HG02981 (cell line): ENCODE results near the gene TFR2.
"Not testable (repeated sequence)": the region's sequence is repeated elsewhere in the genome, so short reads cannot be mapped to it uniquely, and the experiment has no call there.

Experiments used
- ATAC-seq: cut with Tn5 transposase; IDR thresholded peaks from one replicate; pipeline ENCODE4 v1.9.1; 2021; ENCODE audit warnings: mild to moderate bottlenecking, moderate library complexity; ENCODE audit not compliant: unreplicated experiment

The TFR2 gene

DNA sequence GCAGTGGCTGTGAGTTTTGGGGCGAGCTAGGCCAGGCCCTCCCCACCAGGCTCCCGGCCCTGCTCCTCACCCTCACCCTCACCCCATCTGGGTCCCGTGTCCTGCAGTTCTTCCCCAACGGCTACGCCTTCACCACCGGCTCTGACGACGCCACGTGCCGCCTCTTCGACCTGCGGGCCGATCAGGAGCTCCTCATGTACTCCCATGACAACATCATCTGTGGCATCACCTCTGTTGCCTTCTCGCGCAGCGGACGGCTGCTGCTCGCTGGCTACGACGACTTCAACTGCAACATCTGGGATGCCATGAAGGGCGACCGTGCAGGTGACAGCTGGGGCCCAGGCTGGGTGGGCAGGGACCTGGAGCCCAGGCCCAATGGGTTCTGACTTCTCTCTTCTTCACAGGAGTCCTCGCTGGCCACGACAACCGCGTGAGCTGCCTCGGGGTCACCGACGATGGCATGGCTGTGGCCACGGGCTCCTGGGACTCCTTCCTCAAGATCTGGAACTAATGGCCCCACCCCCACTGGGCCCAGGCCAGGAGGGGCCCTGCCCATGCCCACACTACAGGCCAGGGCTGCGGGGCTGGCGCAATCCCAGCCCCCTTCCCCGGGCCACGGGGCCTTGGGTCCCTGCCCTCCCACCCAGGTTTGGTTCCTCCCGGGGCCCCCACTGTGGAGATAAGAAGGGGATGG is 37.1 kb upstream of the TFR2 start:
- no peak for ATAC-seq

DNA sequence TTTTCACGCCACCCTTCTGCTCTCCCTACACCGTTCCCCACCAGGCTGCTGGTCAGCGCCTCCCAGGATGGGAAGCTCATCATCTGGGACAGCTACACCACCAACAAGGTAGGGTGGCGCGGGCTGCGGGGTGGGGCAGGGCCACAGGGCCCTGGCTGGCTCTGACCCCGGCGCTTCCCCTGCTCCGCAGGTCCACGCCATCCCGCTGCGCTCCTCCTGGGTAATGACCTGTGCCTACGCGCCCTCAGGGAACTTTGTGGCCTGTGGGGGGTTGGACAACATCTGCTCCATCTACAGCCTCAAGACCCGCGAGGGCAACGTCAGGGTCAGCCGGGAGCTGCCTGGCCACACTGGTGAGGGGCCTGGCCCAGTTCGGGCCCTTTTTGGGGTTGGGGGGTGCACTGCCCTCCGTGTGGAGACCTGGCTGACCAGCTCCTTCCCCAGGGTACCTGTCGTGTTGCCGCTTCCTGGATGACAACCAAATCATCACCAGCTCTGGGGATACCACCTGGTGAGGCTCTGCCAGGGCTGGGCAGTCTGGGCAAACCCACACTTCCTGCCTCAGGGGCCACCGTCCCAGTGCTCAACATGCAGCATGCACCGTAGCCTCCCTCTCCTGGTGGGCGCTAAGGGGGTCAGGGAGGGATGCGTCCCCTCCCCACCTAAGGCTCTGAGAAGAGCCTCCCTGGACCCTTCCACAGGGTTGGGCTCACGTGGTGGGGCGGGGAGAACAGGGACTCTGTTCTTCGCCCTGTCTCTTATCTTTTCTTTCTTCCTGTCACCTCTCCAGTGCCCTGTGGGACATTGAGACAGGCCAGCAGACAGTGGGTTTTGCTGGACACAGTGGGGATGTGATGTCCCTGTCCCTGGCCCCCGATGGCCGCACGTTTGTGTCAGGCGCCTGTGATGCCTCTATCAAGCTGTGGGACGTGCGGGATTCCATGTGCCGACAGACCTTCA is 36.2 kb upstream of the TFR2 start:
- no peak for ATAC-seq

DNA sequence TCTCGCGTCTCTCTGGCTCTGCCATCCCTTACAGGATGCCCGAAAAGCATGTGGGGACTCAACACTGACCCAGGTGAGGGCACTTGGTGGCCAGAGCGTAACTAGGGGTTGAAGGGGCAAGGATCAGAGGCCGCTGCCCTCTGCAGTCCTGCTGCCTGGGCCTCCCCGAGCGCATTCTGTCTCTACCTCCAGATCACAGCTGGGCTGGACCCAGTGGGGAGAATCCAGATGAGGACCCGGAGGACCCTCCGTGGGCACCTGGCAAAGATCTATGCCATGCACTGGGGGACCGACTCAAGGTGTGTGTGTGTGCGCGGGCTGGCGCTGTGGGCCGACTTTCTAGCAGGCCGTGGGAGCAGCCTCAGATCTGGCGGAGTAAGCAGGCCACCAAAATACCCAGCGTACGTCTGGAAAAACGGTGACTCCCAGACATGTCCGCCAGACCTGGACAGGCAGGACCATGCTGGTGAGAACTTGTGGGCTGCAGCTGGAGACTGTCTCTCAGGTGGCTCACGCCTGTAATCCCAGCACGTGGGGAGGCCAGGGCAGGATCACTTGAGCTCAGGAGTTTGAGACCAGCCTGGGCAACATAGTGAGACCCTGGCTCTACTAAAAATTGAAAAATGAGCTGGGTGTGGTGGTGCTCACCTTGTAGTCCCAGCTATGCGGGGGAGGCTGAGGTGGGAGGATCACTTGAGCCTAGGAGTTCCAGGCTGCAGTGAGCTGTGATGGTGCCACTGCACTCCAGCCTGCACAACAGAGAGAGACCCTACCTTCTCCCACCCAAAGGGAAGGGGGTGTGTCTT is 35.4 kb upstream of the TFR2 start:
- no peak for ATAC-seq

DNA sequence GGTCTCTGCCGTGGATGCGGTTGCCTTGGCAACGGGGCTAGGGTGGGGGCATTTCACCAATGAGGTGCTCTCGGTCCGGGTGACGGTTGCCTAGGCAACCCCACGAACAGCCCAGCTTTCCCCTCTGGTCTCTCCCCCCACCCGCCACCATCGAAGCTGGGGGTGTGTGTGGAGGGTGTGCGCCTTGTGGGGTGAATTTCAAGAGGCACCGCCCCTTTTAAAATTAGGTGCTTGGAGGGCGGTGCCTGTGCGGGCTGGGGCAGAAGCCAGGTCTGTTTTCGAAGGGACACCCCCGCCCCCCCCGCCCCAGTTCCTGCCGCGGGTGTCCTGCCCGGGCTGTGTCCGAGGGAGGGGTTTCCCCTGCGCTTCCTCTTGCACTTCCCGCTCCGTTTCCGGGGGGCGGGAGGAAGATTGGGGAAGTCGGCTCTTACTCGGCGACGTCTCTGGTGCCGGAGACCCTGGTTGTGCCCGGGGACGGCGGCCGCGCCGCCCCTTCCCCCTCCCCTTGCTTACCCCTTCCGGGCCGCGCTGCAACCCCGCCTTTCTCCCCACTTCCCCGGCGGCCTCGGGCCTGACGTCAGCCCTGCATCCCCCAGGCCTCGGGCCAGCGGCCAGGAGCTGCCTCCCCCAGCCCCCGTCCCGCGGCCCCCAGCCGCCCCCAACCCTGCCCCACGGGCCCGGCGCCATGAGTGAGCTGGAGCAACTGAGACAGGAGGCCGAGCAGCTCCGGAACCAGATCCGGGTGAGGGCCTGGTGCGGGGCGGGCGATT is 34.4 kb upstream of the TFR2 start:
- peak; percentile 22 for ATAC-seq

DNA sequence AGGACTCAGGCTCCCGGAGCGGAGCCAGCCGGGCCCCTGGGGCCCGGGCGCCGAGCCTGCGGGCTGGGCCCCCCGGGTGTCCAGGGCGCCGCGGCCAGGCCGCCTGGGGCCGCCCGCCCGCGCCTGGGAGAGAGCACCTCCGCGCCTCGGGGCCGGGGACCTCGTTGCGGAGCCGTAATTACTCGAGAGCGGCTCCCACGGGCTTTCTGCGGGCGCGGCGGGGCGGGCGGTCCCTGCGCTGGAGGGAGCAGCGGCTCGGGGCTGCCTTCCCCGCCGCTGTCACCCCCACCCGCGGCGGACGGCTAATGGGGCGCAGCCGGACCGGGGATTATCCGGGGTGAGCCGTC is 33.7 kb upstream of the TFR2 start:
- ATAC-seq = no peak

DNA sequence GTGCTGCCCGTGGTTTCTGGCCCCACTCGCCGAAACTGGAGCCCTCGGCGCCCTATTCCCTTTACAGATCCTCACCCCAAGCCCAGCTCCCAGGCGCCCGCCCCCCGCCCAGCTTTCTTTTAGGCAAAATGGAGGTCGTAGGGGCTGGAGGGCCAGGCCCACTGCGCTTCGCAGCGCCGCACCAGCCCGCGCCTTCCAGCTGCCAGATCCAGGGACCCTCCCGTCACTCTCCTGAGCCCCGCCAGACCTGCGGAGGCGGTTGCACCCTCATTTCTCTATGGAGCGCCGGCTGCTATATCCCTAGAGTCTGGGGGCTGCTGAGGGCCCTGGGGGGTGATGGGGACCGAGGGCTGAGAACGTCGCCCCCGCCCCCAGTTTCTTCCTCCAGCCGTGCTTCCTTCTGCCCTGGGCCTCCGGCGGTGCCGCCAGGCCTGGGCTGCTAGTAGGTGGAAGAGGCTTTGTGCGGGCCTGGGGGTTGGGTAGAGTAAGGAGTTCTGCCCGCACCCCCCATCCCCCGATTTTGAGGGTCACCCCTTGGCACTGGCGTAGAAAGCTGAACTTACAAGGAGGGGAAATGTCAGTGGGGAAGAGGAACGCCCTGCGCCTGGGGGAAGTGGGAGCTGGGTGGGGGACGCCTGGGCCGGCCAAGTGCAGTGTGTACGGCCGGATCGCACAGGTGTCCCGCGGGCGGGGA is 33.2 kb upstream of the TFR2 start:
- ATAC-seq = no peak

DNA sequence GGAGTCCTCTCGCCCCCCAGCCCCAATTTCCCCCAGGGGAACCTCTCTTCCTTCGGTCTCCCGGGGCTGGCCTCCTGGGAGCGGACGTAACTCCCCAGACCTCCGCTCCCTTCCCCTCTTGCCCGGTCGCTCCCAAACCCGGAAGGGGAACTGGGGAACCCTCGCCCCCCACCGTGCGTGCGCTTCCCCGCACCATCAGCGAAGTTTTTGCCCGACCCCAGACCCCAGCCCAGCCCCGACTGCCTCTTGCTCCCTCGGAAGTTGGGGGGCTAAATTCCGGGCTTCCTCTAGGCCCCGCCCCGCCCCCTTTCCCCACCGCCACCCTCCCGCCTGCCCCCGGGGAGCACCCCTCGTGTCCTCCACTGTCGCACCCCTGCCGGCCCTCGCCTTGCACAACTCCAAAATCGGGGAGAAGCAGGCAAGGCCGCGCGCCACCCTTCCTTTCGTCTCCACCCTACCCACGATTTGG is 32.6 kb upstream of the TFR2 start:
- no peak for ATAC-seq

DNA sequence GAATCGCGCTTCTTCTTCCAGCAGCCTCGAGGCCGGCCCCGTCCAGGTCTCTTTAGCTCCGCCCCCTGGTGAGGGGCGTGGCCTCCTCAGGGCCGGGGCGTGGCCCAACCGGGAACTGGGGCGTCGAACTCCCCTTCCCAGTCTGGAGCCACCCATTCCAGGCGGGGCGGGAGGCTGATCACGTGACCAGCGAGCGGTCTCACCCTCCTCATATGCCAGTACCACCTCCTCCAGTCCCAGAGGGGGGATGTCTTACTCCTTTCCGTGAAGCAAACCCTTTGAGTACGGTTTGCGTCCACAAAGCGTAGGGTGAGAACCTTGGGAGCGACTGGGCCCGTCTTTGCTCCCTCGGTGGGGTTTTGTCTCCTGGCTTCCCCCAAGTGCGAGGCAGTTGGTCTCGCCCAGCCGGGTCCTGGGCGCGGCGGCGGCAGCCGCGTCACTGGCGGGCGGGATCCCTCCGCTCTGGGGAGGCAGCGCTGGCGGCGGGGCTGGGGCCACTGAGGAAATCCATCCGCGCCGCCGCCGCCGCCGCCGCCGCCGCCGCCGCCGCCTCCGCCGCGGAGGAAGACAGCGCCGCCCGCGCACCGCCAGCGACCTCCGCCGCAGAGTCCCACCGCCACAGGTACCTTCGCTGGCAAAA is 32.1 kb upstream of the TFR2 start, which contains the start of gene GNB2:
TSS of gene GNB2 (plus strand) at position 439 of the 640 bp plus-strand sequence. CDS start 2,526 bp downstream, outside the sequence.
- ATAC-seq = peak; percentile 58

DNA sequence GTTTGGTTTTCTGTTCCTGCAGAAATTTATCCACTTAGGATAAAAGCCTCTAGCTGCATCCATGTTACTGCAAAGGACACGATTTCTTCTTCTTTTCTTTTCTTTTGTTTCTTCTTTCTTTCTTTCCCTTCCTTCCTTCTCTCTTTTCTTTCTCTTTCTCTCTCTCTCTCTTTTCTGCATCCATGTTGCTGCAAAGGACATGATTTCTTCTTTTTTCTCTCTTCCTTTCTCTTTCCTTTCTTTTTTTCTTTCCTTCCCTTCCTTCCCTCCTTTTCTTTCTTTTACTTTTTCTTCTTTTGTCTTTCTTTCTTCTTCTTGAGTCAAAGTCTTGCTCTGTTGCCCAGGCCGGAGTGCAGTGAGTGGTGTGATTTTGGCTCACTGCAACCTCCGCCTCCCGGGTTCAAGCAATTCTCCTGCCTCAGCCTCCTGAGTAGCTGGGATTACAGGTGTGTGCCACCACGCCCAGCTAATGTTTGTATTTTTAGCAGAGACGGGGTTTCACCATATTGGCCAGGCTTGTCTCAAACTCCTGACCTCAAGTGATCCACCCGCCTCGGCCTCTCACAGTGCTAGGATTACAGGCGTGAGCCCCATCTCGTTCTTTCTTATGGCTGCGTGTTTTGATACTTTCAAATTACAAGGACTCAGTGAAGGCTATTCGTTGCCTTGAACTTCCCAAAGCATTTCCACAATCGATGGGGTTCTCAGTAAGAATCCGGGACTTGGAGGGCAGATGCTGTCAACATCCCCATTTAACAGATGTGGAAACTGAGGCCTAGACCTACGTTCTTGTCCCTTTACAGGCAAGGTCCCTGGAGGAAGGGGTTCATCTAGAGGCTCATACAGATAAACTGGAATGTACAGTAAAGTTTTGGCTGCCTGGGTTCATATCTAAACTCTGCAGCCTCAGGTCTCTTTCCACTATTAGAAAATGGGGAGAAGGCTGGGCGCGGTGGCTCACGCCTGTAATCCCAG is 30.3 kb upstream of the TFR2 start:
- ATAC-seq = no peak

DNA sequence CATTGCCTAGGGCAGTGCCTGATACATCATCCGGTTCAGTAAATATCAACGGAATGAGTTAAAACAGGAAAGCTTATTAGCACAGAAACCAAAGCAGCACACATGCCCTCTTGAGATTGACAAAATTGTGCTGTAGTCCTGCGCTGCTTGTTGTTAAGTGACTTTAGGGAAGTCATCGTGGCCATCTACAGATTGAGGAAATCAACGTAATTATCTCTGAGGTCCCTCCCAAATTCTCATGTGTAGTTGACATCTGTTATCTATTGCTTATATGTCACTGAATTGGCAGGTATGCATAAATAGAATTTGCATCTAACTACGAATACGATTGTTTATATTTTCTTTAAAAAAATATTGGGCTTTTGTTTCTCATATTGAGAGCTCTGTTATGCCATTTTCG is 28.7 kb upstream of the TFR2 start:
- ATAC-seq = no peak

DNA sequence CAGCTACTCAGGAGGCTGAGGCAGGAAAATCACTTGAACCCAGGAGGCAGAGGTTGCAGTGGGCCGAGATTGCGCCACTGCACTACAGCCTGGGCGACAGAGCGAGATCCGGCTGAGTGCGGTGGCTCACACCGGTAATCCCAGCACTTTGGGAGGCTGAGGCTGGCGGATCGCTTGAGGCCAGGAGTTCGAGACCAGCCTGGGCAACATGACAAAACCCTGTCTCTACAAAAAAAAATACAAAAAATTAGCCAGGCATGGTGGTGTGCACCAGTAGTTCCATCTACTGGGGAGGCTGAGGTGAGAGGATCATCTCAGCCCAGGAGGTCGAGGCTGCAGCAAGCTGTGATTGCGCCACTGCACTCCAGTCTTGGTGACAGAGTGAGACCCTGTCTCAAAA is 27.8 kb upstream of the TFR2 start:
- not testable (repeated sequence) for ATAC-seq

DNA sequence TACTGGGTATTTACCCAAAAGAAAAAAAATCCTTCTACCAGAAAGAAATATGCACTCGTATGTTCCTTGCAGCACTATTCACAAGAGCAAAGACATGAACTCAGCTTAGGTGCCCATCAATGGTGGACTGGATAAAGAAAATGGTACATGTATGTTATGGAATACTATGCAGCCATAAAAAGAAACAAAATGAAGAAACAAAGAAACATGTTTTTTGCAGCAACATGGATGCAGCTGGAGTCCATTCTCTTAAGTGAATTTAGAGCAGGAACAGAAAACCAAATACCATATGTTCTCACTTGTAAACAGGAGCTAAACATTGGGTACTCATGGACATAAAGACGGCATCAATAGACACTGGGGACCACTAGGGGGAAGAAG is 26.7 kb upstream of the TFR2 start:
- no peak for ATAC-seq

DNA sequence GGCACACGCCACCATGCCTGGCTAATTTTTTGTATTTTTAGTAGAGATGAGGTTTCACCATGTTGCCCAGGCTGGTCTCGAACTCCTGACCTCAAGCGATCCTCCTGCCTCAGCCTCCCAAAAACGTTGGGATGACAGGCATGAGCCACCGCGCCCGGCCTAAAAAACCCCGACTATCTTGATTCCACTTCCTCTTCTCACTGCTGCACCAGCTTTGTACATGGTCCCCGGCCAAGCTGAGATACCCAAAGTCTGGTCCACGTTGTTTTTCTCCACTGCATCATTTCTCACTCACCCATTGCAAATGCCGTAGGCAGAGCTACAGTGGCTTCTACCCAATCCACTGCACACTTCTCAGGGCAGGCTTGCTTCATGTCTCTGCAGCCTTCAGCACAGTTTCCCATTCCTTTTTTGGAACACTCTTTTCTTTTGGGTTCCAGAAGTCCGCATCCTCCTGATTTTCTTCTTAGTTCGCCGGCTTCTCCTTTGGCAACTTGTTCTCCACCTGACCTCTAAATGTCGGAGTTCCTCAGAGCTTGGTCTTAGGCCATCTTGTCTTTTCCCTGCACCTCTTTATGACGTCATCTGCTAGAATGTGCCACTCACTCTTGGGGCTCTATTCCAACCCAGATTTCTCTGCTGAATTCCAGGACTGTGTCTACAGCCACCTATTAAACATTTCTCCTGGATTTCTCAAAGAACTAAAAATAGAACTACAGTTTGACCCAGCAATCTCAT is 26.1 kb upstream of the TFR2 start:
- no peak for ATAC-seq

DNA sequence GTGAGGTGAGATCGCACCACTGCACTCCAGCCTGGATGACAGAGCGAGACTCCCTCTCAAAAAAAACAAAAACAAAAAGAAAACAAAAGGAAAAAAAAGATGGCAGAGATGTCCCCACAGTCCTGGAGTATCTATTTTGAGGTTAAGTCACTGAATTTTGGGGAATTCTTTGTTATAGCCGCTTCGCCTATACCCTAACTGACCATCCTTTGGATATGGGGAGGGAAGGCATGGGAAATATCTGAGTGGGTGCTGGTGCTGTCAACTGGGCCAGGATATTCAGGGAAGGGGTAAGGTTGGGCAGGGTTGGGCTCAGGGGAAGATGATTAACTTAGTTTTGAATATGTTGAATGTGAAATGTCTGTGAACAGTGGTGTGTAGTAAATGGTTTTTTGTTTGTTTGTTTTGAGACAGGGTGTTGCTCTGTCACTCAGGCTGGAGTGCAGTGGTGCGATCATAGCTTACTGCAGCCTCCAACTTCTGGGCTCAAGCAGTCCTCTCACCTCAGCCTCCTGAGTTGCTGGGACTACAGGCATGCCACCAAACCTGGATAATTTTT is 23.9 kb upstream of the TFR2 start:
- no peak for ATAC-seq

DNA sequence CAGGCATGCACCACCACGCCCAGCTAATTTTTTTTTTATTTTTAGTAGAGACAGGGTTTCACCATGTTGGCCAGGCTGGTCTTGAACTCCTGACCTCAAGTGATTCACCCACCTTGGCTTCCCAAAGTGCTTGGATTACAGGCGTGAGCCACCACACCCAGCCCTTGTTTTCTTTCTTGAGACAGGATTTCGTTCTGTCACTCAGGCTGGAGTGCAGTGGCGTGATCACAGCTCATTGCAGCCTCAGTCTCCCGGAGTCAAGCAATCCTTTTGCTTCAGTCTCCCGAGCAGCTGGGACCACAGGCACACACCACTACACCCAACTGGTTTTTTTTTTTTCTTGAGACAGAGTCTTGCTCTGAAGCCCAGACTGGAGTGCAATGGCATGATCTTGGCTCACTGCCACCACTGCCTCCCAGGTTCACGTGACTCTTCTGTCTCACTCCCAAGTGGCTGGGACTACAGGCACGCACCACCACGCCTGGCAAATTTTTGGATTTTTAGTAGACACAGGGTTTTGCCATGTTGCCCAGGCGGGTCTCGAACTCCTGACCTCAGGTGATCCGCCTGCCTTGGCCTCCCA is 20.9 kb upstream of the TFR2 start:
- not testable (repeated sequence) for ATAC-seq

DNA sequence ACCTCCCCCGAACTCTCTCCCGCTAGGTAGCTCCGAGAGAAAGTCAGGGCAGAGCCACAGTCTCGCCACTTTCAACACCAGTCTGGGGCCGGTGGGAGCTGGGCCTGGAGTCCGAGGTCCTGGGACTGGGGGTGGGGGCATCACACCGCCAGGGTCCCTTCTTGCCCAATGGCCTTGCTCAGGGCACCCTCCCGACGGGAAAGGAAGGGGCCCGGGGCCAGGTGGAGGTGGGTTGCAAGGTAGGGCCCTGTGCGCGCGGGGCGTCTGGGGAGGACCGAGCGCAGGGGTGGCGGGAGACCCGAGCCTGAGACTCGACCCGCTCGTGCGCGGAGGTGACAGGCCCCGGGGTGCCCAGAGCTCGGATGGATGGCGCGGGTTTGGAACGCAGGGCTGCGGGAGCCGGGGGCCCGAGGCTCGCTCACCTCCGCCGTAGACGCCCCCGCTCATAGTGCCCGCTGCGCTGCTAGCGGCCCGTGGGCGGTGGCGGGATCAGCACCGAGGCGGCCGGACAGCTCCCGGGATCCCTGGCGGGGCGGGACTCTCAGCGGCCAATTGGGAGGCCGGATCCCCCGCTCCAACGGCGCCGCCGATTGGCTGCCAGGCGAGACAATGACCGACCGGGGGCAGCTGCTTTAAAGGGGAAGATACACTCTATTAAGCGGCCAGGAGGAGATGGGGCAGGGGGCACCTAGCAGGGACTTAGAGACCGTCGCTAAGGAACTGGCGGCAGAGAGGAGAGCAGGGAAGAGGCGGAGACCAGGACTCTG is 14.7 kb upstream of the TFR2 start, which contains the start of gene ACTL6B:
TSS of gene ACTL6B (minus strand) at position 541 of the 767 bp plus-strand sequence. CDS start at position 447, 94 bp downstream.
- ATAC-seq = no peak
